GM21360 (cell line): Measurements from ENCODE around the gene MAP2.

ENCODE experiments used
- ATAC-seq: cut with Tn5 transposase; IDR thresholded peaks from one replicate; pipeline ENCODE4 v1.9.1; 2021; ENCODE audit warnings: mild to moderate bottlenecking, moderate library complexity; ENCODE audit not compliant: unreplicated experiment

The MAP2 gene

DNA sequence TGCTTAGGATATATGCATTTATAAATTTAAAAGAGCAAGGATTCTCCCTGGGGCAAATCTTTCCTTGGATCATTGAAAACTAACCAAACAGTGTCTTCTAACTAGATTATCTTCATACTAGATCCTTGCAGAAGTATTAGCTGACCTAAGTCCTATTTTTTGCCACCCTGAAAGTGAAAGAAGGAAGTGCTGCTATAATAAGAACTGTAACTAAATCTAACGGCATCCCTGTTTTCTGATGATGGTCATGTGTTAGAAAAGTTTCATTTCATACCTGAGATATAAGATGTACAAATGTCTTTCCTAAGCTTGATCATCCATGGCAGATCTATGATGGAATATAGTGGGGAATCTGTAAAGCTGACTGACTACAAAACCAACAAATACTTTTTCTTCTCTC is 102.7 kb downstream of the MAP2 start:
- ATAC-seq, result peak; percentile 54

- ATAC-seq, result no peak
These were observed 105.7 kb downstream of the MAP2 start for GRCh38 chr2:209529579-209529978.

- ATAC-seq, result no peak
These were observed 108.5 kb downstream of the MAP2 start for GRCh38 chr2:209532321-209532720.

DNA sequence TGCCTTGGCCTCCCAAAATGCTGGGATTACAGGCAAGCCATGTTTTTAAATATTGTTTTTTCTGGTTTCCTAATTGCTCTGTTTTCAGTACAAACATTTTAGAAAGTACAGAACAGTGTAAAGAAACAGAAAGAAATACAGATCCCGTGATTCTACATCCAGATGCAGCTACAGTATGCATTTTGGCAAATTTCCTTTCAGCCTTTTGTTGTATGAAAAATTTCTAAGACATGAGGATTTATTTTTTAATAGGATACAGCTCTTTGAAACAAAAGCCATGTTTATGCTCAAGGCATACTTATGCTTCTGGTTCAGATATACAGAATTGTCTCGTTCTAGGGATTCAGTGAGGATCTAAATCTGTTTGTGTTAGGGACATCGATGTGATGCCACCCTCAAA is 109.5 kb downstream of the MAP2 start:
- ATAC-seq, result no peak

DNA sequence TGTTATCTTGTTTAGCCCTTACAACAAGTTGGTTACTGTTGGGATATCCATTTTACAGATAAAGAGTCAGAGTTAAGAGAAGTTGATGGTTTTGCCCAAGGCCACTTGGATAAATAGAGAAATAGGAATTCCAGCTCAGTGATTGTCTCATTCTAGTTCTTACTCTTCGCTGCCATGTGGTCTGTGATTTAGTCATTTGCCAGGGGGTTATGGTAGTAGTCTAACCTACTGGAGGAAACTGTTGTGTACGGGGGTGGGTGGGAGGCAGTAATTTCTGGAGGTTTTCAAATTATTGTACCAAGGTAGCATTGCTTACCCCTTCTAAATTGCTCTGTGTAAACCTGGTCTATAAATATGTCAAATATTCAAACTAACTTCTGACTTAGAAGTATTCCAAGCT is 110.4 kb downstream of the MAP2 start:
- peak; percentile 64 for ATAC-seq

GRCh38 chr2:209536363-209536762 is 112.5 kb downstream of the MAP2 start:
- ATAC-seq, result no peak

DNA sequence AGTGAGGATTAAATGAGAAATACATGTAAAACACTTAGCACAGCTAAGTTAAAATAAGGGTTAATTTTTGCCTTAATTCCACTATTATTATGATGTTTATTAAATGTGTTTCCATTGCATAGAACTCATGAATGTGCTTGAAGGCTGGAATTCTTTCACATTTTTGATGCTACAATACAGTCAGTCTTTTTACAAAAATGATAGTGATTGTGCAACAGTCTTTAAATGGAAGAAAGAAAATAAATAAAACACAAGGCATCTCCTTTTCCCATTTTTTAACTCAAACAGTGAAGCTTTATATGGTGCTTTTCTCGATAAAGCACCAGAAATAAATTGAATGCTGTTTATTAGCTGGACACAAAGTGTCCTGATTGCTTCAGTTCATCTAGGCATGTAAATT is 123.9 kb downstream of the MAP2 start:
- no peak for ATAC-seq

DNA sequence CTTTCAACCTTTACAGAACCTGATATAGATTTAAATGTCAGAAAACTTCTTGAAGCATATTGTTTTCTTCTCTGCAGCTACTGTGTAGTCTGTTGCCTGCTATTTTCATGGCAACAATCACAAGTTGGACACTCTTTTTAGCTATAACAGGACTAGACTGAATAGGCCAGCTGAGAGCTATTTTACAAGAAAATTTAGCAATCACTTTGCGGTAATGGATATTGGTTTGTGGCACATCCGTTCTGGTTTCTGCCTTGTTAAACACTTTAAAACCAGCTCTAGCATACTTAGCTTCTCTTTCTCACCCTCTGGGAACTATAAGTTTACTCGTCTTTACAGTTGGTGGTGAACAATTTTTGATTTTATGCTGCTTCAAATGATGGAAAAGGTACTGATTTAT is 125.7 kb downstream of the MAP2 start:
- no peak for ATAC-seq

GRCh38 chr2:209553913-209554312 is 130.1 kb downstream of the MAP2 start:
- ATAC-seq, result no peak

GRCh38 chr2:209556354-209556961 is 132.6 kb downstream of the MAP2 start:
- ATAC-seq, result peak; percentile 70

GRCh38 chr2:209560911-209561310 is 137.1 kb downstream of the MAP2 start:
- no peak for ATAC-seq

DNA sequence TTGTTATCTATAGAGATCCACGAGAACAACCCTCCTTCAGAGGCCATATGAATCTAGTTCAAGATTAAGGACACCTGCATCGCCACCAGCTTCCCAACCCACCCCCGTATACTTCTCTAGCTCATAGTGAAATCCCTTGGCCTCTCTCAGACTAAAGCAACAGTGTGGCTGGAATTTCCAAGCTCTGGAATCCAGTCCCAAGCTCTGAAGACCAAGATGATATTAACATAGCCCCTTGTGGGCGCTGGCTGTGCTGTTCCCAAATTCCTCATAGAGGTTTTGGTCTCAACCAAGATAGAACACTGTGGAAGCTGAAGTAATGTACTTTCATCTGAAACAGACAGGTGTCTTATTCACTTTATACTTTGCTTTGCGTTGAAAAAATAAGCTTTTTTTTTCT is 139.6 kb downstream of the MAP2 start:
- no peak for ATAC-seq

- no peak for ATAC-seq
These were observed 141.0 kb downstream of the MAP2 start for GRCh38 chr2:209564816-209565215.

DNA sequence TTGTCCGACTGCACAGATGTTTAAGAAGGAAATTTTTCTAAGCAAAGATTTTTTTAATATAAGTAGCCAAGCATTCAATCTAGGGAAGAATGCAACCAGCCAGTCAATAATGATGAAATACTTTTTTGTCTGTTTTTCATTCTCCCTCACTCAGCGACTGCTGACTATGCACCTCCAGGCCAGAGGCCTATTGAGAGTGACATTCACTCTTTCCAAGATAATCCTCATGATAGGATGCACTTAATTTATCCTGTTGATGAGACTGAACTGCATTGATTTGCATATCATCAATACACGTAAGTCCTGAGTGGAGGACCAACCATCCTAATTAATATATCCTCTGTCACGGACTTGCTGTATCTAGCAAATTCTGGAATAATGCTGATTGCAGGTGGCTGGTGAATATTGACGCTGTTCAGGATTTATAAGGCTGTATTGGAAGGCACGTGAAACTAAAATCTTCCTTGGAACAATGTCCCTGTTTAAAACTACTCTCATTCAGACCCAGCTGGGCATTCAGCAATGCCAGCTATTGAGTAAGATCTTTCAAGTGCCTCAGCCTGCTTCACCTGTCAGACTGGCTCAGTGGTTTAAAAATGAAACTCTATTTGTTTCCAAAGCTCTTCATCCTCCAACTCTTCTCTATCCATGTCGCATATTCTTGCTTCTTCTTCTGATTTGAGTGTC is 142.2 kb downstream of the MAP2 start:
- ATAC-seq, result no peak

- no peak for ATAC-seq
These were observed 146.3 kb downstream of the MAP2 start for GRCh38 chr2:209570194-209570593.

GRCh38 chr2:209574515-209574914 is 150.7 kb downstream of the MAP2 start:
- ATAC-seq, result no peak

- ATAC-seq, result no peak
These were observed 153.8 kb downstream of the MAP2 start for GRCh38 chr2:209577376-209578357.

- no peak for ATAC-seq
These were observed 154.7 kb downstream of the MAP2 start for GRCh38 chr2:209578394-209579001.

DNA sequence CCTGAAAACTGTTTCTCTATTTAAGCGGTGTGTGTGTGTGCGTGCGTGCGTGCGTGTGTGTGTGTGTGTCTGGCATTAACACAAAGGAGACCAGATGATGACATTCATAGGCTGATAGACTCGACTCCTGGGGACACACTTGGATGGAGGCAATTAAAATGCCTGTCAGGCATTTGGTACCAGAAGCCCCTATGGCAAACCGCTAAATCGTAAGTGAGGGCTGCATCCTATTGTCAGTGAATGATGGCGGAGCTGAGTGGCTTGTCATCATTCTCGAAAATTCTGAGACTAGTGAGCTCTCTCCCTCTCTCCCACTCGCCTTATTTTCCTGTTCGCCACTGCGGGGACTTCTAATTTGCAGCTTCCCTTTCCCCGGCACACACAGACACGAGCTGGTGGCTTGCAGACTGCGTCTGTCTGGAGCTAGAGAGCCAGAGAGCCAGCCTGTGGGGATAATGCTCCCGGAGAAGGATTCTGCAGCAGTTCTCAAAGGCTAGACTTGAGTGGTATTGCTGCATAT is 155.4 kb downstream of the MAP2 start:
- no peak for ATAC-seq

GRCh38 chr2:209581040-209581439 is 157.2 kb downstream of the MAP2 start:
- no peak for ATAC-seq

DNA sequence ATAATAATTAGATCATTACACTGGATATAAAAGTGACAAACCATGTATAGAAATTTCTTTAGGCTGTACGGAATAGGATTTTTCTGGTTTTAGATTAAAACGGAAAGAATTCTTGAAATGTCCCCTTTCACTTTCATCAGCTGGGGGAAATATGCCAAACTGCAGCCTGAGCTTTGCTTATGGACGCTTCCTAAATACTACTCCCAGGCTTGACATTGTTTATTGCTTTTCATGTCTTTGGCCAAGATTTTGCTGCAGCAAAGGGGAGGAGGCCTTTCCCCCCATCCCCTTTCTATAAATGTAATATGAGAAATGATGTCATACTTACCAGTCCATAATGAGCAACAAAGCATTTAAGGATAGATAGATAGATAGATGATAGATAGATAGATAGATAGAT is 158.4 kb downstream of the MAP2 start:
- ATAC-seq, result no peak
